OCI-LY3 (cell line): ENCODE data around the gene PCSK2.

Experiments
- EZH2phosphoT487 ChIP-seq: fragments of 200-600 bp; shearing (Covaris generic); IDR thresholded peaks from 2 replicates; pipeline ENCODE4 v1.6.1; 2018; ENCODE audit warnings: antibody characterized with exemption, mixed run types, low read depth
- TF ChIP-seq, protein P1 (sequence below): fragments of 200-600, 300-600 bp; sonication (generic); IDR thresholded peaks from 2 replicates; pipeline ENCODE4 v1.5.1; 2014; ENCODE audit warnings: antibody characterized with exemption, low read length, low read depth

DNA sequence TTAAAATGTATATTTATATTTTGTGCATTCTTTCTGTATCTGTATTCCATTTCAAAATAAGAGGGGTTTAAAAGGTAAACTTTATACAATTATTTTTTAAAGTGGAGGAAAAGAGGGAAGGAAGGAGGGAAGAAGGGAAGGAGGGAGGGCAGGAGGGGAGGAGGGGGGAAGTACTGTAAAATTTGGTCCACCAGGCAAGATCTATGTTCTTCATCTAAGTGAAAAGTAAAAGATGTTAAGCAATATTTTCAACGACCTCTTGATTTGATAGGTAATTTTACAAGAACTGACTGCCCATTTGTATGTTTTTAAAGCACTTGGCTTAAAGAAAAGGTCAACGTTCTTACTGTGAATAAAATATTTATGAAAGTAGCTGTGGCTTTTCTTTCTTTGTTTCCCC, 29.8 kb upstream of the PCSK2 start:
- TF ChIP-seq, protein P1, sequence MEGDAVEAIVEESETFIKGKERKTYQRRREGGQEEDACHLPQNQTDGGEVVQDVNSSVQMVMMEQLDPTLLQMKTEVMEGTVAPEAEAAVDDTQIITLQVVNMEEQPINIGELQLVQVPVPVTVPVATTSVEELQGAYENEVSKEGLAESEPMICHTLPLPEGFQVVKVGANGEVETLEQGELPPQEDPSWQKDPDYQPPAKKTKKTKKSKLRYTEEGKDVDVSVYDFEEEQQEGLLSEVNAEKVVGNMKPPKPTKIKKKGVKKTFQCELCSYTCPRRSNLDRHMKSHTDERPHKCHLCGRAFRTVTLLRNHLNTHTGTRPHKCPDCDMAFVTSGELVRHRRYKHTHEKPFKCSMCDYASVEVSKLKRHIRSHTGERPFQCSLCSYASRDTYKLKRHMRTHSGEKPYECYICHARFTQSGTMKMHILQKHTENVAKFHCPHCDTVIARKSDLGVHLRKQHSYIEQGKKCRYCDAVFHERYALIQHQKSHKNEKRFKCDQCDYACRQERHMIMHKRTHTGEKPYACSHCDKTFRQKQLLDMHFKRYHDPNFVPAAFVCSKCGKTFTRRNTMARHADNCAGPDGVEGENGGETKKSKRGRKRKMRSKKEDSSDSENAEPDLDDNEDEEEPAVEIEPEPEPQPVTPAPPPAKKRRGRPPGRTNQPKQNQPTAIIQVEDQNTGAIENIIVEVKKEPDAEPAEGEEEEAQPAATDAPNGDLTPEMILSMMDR = no peak
- TF ChIP-seq EZH2phosphoT487 = no peak
